ENCODE data around the gene OR6C6. TPM values are rescaled to one million over a fixed set of nuclear protein-coding genes. Genes with fewer than 3 reads are reported as not detected.
"Not testable (repeated sequence)": the region's sequence is repeated elsewhere in the genome, so short reads cannot be mapped to it uniquely, and the experiment has no call there.

Gene OR6C6
- total RNA-seq, result not detected

- no peak within 1 kb of the TSS for H3K4me3 ChIP-seq
- DNase-seq (no peak), ATAC-seq (ENCODE audit: low FRiP score in 2 of 2) (no peak)
- no peaks in the 10 kb centered on the region for H3K4me1 ChIP-seq
- no peaks in the 10 kb centered on the region for H3K36me3 ChIP-seq
- 79 to 85% methylated on average over 2 of the region's 2 CpGs for WGBS, 2 donors
- TF ChIP-seq POLR2A (IDR thresholded peaks at IDR 0.05) (no peak), EP300 (IDR thresholded peaks at IDR 0.05) (no peak), CTCF (IDR thresholded peaks at IDR 0.05) (no peak), POLR2AphosphoS5 (IDR thresholded peaks at IDR 0.05) (no peak)
- H3K27me3 ChIP-seq, result no peaks in the 10 kb centered on the region
- H3K27ac ChIP-seq, result no peak within 1 kb of the TSS
- H3K9me3 ChIP-seq, result no peaks in the 10 kb centered on the region
Observed at GRCh38 chr12:55296469-55296868, at the start of gene OR6C6. OR6C6 (minus strand) TSS chr12:55296569; CDS start chr12:55295232, 1,337 bp downstream.

- no peak overlapping the region for H3K27ac ChIP-seq
- ATAC-seq (ENCODE audit: low FRiP score in 2 of 2), result no peak
Observed at GRCh38 chr12:55336002-55336401, 39.6 kb upstream of the OR6C6 start.

GRCh38 chr12:55330446-55330845 lies 34.1 kb upstream of the OR6C6 start, which contains the start of gene OR6C3:
OR6C3 (plus strand) TSS chr12:55330746; CDS start chr12:55331701, 955 bp downstream.
- Histone ChIP-seq H3K4me1 (no peaks in the 10 kb centered on the region), H3K9me3 (no peaks in the 10 kb centered on the region), H3K4me3 (no peak within 1 kb of the TSS), H3K27ac (no peak within 1 kb of the TSS), H3K27me3 (no peaks in the 10 kb centered on the region), H3K36me3 (no peaks in the 10 kb centered on the region)
- TF ChIP-seq CTCF (IDR thresholded peaks at IDR 0.05), result no peak
- no peak for TF ChIP-seq EP300 (IDR thresholded peaks at IDR 0.05)
- TF ChIP-seq POLR2AphosphoS5 (IDR thresholded peaks at IDR 0.05), result no peak
- no peak for TF ChIP-seq POLR2A (IDR thresholded peaks at IDR 0.05)
- DNase-seq, result no peak
- 93 to 94% methylated on average over 1 of the region's 1 CpG for WGBS, 2 donors
- no peak for ATAC-seq (ENCODE audit: low FRiP score in 2 of 2)

More at GRCh38 chr12:55336002-55336401, 39.6 kb upstream of the OR6C6 start:
- Histone ChIP-seq H3K9me3 (no peaks in the 10 kb centered on the region), H3K36me3 (no peaks in the 10 kb centered on the region), H3K4me3 (no peak overlapping the region), H3K4me1 (no peaks in the 10 kb centered on the region), H3K27me3 (no peaks in the 10 kb centered on the region)
- no peak for DNase-seq
- TF ChIP-seq POLR2AphosphoS5 (IDR thresholded peaks at IDR 0.05), result no peak
- no peak for TF ChIP-seq POLR2A (IDR thresholded peaks at IDR 0.05)
- TF ChIP-seq CTCF (IDR thresholded peaks at IDR 0.05), result no peak
- 89 to 93% methylated on average over 10 of the region's 10 CpGs for WGBS, 2 donors

GRCh38 chr12:55325801-55326200 lies 29.4 kb upstream of the OR6C6 start:
- 92 to 93% methylated on average over 4 to 6 of the region's 6 CpGs for WGBS, 2 donors
- H3K27me3 ChIP-seq; H3K27ac ChIP-seq; H3K4me3 ChIP-seq; H3K36me3 ChIP-seq; ATAC-seq (ENCODE audit: low FRiP score in 2 of 2); H3K4me1 ChIP-seq; DNase-seq; H3K9me3 ChIP-seq: not testable (repeated sequence)

GRCh38 chr12:55320201-55320600 lies 23.8 kb upstream of the OR6C6 start:
- H3K9me3 ChIP-seq, result no peaks in the 10 kb centered on the region

More at GRCh38 chr12:55320201-55320600, 23.8 kb upstream of the OR6C6 start:
- no peaks in the 10 kb centered on the region for H3K36me3 ChIP-seq
- DNase-seq (no peak), ATAC-seq (ENCODE audit: low FRiP score in 2 of 2) (no peak)
- no peak overlapping the region for H3K27ac ChIP-seq
- 55 to 58% methylated on average over 4 of the region's 4 CpGs for WGBS, 2 donors
- TF ChIP-seq EP300 (IDR thresholded peaks at IDR 0.05) (no peak), CTCF (IDR thresholded peaks at IDR 0.05) (no peak), POLR2AphosphoS5 (IDR thresholded peaks at IDR 0.05) (no peak), POLR2A (IDR thresholded peaks at IDR 0.05) (no peak)
- no peak overlapping the region for H3K4me3 ChIP-seq
- no peaks in the 10 kb centered on the region for H3K4me1 ChIP-seq
- no peaks in the 10 kb centered on the region for H3K27me3 ChIP-seq

Data from upper lobe of left lung (tissue), 6 donors.